Umbilical cord (tissue), 2 donors: ENCODE data around the gene DGKZ. TPM values are rescaled to one million over a fixed set of nuclear protein-coding genes. Genes with fewer than 3 reads are reported as not detected.

ENCODE experiments used
- DNase-seq: peaks from one replicate; pipeline ENCODE4 v3.0.0-alpha.2; 2015; ENCODE audit warnings: low spot score
- total RNA-seq: library from RNA; depleted of rRNA; stranded (reverse); fragments of >200 nt; gene quantifications from one replicate; pipeline ENCODE4 v1.2.3, GENCODE V29; 2014; ENCODE audit warnings: low replicate concordance; ENCODE audit not compliant: insufficient read depth

DGKZ gene
- total RNA-seq, 1 donor from 2014 or later: 20.7 TPM

DNA sequence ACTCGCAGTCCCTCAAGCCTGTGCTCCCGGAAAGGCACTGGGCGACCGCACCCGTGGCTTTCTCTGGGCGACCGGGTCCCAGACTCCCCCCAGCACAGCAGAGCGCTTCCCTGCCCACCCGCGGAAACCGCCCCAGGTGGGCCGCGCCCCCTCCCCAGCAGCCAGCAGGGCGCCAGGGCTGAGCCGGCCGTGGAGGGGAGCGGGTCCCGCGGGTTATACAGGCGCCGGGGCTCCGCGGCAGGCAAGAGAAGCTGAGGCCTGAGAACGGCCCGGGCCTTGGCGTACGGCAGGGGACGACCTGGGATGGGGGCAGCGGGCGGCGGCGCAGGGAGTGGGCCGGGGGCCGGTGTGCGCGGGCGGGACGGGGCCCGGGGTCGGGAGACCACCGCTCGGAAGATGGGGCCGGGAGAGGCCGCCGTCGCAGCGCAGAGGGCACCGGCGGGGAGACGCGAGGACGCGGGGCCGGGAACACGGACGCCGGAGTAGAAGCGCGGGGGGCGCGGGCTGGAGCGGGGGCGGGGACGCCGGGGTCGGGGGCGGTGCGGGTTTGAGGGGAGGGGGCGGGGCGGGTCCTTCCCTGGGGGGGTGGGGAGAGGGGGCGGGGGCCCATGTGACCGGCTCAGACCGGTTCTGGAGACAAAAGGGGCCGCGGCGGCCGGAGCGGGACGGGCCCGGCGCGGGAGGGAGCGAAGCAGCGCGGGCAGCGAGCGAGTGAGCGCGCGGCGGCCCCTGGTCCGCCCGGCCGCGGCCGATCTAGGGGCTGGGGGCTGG, 34.0 kb downstream of the DGKZ start, which contains the start of gene MDK:
TSS of gene MDK (plus strand) at position 622 of the 771 bp plus-strand sequence. CDS start 389 bp downstream, outside the sequence.
- peak; percentile 67 for DNase-seq

DNA sequence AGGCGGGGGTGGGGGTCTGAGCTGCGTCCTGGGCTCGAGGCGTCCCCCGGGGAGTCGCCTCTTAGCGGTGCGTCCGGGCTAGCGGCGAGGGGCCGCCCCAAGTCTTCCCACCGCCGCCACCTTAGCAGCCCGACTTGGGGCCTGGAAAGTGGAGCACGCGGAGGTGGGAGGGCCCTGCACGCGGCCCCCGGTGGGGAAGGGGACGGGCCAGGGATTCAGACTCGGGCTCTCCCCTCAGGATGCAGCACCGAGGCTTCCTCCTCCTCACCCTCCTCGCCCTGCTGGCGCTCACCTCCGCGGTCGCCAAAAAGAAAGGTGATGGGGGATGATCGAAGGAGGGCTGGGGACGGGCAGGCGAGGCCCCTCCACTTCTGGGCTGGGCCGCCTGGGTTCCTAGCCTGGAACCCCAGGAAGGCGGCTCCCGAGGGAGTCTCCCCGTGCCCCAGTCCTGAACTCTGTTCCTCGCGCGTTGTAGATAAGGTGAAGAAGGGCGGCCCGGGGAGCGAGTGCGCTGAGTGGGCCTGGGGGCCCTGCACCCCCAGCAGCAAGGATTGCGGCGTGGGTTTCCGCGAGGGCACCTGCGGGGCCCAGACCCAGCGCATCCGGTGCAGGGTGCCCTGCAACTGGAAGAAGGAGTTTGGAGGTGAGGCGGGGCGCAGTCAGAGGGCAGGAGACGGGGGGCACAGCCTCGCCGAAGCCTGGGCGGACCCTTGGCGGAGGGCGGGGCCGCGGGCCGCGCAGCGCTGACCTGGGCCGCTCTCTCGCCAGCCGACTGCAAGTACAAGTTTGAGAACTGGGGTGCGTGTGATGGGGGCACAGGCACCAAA, 34.8 kb downstream of the DGKZ start:
- DNase-seq: peak; percentile 58

DNA sequence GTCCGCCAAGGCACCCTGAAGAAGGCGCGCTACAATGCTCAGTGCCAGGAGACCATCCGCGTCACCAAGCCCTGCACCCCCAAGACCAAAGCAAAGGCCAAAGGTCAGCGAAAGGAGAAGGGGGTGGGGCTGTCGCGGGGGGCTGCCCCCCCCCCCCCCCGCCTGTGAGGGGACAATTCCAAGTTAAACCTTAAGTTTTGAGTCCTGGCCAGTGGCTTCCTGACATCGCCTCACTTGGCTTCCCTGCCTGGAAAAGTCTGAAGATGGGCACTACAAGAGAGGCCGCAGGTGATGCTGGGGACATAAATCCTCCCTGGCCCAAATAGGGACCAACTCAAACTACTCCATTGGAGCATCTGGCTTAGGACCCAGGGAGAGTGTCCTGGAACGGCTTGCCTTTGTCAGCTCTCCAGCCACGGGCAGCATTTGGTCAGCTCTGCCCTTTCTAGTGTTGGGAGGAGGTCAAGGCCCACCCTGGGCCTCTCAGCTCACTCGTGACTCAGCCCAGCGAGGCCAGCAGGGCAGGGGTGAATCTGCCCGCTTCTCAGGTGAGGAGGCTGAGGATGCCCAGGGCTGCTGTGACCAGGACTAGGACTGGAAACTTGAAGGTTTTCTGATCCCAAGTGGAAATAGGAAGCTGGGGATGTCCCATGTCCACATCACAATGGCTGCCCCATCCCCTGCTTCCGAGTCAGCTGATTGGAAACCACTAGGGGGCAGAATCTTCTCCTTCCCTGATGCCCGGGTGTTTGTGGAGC, 35.6 kb downstream of the DGKZ start:
- DNase-seq: no peak

GRCh38 chr11:46383404-46383758, 36.1 kb downstream of the DGKZ start:
- DNase-seq: no peak

DNA sequence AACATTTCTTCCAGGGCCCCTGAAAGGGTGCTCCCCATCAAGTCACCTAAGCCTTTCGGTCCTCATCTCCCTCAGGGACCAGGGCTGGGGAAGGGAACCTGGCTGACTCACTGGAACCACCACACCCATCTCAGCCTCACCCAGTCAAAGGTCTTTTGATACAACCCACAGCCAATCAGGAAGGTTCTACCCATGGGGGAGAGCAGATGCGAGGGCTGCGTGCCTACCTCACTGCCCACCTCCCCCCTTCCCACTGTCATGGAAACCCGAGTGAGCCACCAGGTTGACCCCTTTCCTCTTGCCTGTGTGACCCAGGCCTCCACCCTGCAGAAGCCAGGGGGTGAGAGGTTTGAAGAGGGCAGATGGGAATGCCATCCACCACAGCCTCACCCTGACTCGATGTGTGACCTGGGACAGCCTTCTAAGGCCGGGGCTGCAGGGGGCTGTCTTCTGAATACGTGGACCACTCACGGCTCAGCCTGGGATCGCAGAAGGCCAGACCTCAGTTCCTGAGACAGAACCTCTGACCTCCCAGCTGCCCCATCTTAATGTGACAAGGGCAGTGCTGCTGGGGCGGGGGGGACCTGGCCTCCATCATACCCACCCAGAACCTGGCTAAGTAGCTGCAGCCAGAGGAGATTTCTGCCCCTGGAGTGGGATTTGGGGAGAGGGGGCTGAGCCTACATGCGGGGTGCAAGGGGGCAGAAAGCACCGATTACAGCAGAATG, 36.9 kb downstream of the DGKZ start:
- DNase-seq: no peak

DNA sequence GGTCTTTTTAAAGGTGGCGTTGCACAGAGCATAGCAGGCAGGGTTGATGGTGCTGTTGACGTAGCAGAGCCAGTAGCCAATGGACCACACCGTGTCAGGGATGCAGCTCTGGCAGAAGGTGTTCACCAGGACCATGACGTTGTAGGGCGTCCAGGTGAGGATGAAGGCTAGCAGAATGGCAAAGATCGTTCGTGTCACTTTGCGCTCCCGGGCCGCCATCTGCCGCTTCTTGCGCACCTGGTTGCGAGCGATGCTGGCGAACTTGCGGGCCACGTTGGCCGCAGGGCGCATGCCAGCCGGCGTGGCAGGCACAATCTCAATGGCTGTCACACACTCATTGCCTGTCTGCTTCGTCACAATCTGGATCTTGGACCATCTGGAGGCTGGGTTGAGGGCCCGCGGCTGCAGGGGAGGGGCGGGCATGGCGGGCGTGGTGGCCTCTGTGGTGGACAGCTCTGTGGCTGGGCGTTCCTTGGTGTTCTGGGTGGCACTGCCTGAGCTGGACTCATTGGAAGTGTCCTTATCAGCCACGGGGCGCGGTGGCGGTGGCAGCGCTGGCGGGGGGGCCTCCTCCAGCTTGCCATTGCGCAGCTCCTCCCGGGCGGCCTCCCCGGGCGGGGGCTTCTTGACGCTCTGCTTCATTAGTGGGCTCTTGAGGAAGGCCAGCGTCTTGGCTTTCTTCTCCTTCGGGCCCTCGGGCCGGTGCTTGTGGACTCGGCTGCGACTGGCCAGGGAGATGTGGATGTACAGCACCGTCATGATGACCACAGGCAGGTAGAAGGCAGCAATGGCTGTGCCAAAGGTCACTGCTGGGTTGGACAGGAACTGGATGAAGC, 38.1 kb downstream of the DGKZ start:
- DNase-seq: no peak

- DNase-seq: no peak
Observed at GRCh38 chr11:46386005-46386578, 38.8 kb downstream of the DGKZ start.

DNA sequence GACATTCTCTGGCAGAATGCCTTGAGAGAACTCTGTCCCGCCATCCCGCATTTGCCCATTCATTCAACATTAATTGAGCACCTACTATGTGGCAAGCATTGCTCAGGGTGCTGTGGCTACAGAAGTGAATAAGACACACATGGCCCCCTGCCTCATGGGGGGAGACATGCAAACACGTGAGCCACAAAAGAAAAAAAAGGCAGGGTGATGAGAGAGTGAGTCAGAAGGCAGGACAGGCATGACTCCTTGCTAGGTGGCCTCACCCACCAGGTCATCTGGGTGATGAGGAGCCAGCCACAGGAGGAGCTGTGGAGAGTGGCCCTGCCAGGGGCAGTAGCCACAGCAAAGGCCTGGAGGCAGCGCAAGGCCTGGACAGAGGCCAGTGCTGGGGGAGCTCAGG, 39.4 kb downstream of the DGKZ start:
- no peak for DNase-seq

DNA sequence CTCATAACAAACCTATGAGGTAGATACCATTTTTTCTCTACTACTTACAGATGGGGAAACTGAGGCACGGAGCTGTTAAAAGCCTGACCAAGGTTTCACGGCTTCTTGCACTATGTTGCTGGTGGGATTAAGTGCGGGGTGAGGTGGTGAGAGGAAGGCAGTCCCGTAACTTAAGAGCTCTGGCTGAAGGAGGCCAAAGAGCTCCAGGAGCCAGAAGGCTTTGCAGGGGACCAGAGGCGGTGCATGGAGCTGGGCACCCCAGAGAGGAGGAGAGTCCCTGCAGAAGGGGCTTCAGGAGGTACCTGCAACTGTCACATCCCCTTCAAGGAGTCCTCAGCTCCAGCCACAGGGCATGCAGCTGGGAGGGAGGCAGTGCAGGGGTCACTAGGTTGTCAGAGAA, 40.2 kb downstream of the DGKZ start:
- no peak for DNase-seq

DNA sequence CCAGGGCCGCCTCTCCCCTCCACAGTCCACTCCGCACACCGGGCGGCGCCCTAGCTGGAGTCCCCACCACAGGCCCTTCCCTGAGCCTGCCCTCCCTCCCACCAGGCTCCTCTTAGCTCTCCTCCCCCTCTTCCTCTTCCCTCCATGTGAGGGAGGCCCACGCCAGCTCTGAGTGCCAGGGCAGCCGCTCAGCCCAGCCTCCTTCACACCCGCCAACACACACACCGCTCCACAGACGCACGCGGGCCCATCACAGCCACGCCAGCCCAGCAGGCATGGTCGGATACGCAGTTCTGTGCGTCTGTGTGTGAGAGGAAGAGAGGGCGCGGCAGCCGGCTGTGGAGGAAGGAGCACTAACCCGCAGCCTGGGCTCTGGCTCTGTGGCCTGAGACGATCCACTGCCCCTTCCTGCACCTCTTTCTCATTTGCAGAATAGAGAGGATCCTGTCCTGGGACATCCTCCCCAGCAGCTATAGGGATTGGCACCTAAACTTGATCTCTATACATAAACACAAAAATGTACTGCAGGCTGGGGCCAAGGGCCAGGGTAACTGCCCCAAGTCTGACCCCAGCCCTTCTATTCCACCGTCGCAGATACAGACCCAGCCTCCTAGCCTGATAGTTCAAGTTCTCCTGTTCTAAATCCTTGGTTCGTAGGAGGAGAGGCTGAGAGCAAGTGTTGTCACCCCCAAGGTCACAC, 40.8 kb downstream of the DGKZ start:
- peak; percentile 61 for DNase-seq

DNA sequence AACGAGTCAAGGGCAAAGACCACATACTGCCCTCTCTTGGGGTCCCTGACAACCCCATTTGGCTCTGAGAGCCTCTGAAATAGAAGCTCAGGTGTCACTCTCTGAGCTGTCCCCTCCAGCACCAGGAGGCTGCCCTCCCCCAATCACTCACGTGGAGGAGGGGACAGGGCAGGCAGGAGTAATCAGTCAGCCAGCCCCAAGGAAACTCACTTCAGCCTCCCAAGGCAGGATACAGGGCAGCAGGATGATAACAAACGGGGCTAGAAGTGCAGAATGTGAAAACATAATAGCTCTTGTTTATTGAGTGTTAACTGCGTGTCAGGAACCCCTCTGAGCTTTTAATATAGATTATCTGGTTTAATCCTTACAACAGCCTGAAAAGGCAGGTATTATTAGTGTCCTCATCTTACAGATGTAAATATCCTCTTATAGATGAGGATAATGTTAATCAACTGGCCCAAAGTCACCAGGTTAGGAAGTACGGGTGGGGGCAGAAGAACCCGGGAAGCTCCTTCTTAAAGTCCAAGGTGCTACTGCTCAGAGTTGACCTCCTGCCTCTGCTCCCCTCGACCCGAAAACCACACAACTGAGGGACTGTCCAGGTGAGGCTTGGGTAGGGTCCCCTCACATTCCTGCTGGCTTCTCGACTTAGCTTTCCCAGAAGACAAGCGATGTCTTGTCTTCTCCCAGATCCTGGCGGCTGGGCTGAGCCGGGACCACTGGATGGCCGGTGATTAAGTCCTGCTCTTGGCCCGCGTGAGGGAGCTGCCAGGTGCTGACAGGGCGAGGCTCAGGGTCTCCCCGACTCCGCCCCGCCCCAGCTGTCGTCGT, 41.6 kb downstream of the DGKZ start:
- DNase-seq: no peak

GRCh38 chr11:46389450-46390330, 42.4 kb downstream of the DGKZ start:
- peak; percentile 63 for DNase-seq

GRCh38 chr11:46390331-46391171, 43.3 kb downstream of the DGKZ start:
- no peak for DNase-seq

DNA sequence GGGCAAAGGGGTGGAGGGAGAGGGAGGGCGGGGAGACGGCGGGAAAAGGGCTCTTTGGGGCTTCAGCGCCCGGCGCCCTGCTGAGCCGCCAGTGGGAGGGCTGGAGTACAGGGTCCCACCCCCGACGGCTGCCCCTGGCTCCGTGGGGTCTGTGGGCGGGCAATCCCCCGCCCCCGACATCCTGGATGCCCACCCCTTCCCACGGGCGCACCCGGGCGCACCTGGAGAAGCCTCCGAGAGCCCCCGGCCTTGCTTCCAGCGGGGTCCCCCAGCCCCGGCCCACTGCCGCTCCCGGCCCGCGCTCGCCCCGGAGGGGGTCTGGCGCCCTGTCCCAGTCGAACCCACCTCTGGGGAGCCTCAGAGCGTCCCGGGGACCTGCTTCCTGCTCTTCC, 43.9 kb downstream of the DGKZ start:
- no peak for DNase-seq

GRCh38 chr11:46391578-46392420, 44.5 kb downstream of the DGKZ start, which contains the start of gene CHRM4:
Gene CHRM4, minus strand, starts transcription at chr11:46391776. Its CDS starts 5,219 bp downstream, at chr11:46386557.
- DNase-seq: peak; percentile 40
